ENCODE data around the gene SNCAIP. TPM values are rescaled to one million over a fixed set of nuclear protein-coding genes. Genes with fewer than 3 reads are reported as not detected.

SNCAIP gene
- total and polyA plus RNA-seq, 12 donors = 0.54 to 2.5 (median 1.4) TPM

DNA sequence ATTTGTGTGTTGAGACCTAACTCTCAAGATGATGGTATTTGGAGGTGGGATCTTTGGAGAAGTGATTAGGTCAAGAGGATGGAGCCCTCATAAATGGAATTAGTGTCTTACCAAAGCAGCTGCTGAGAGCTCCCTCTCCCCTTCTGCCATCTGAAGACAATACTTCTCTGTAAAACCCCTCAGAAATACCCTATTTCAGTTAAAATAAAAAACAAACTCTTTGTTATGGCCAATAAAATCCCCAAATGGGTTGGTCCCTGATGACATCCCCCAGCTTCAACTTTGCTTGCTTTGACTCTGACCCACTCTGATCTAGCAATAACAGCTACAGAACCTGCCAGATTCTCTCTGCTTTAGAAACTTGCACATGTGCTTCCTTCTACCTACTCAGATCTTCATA lies 100.9 kb downstream of the SNCAIP start:
- no peak for ATAC-seq
- Histone ChIP-seq H3K9me3 (no peaks in the 10 kb centered on the region), H3K4me1 (no peaks in the 10 kb centered on the region), H3K27ac (no peak overlapping the region), H3K36me3 (no peaks in the 10 kb centered on the region), H3K4me3 (no peak overlapping the region), H3K27me3 (no peaks in the 10 kb centered on the region)
- intact Hi-C loops (cut with DNase I) = loop anchor here in 2 of 10 donors (5.0 to 10.0 kb wide), 2 partner anchors 116 to 118 kb away; no protein-coding TSS in a partner anchor
- TF ChIP-seq, protein P1, sequence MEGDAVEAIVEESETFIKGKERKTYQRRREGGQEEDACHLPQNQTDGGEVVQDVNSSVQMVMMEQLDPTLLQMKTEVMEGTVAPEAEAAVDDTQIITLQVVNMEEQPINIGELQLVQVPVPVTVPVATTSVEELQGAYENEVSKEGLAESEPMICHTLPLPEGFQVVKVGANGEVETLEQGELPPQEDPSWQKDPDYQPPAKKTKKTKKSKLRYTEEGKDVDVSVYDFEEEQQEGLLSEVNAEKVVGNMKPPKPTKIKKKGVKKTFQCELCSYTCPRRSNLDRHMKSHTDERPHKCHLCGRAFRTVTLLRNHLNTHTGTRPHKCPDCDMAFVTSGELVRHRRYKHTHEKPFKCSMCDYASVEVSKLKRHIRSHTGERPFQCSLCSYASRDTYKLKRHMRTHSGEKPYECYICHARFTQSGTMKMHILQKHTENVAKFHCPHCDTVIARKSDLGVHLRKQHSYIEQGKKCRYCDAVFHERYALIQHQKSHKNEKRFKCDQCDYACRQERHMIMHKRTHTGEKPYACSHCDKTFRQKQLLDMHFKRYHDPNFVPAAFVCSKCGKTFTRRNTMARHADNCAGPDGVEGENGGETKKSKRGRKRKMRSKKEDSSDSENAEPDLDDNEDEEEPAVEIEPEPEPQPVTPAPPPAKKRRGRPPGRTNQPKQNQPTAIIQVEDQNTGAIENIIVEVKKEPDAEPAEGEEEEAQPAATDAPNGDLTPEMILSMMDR (IDR thresholded peaks at IDR 0.05) = no peak
- DNase-seq = no peak

DNA sequence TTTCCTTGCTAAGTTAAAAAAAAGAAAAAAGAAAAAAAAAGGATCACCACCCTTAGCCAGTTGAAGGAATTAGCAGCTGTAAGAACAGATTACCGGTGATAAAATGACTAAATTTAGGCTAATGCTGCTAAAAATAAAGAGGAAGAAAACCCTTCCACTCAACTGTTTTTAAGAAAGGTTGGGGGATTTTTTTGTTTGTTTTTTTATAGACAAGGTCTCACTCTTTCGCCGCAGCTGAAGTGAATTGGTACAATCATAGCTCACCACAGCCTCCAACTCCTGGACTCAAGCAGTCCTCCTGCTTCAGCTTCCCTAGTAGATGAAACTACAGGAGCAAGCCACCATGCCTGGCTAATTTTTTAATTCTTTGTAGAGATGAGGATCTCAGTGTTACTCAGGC lies 101.7 kb downstream of the SNCAIP start:
- Histone ChIP-seq H3K36me3 (no peaks in the 10 kb centered on the region), H3K27me3 (no peaks in the 10 kb centered on the region), H3K4me3 (no peak overlapping the region), H3K9me3 (no peaks in the 10 kb centered on the region), H3K27ac (no peak overlapping the region), H3K4me1 (no peaks in the 10 kb centered on the region)
- WGBS, 2 donors = 66 to 81% methylated on average over 3 of the region's 3 CpGs
- intact Hi-C loops (cut with DNase I) = loop anchor here in 4 of 10 donors (2.0 to 10.0 kb wide), 3 partner anchors 116 to 219 kb away; no protein-coding TSS in a partner anchor
- DNase-seq (no peak), ATAC-seq (no peak)
- TF ChIP-seq, protein P1 (IDR thresholded peaks at IDR 0.05) = no peak

DNA sequence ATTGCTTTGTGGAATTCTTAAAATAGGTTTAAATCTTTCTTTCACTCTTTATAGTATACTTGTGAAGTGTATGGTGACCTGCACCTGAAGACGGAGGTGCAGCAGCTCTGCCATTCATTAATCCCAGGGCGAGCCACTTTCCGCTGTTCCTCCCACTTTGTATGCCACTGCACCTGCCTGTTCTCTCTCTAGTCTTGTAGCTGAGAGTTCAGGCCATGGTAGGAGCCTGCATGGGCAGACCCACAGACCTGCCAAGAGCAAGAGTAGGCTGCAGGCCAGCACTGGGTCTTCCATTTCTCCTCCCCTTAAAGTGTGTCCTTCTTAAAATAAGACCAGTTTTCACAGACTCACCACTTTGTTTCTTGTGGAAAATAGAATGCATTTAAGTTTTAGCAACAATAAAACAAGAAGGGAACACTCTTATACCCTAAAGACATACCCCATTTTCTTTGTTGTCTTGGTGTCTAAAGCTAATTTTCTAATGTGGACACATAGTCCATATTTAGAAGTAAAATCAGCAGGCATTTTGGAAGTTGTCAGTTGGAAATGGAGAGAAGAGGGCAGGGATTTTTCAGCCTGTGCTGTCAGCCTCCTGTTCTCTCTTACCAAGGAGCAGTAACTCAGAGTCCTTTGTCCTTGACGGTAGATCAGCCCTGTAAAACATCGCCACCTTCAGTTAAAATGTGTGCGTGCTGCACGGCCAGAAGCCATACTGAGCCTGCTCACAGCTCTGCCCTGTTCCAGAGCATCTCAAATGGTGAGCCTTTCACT lies 103.2 kb downstream of the SNCAIP start:
- TF ChIP-seq, protein P1 (IDR thresholded peaks at IDR 0.05) = peak; percentile 25 to 77 (median 70)
- WGBS, 2 donors = 47 to 52% methylated on average over 7 of the region's 7 CpGs
- no peak overlapping the region for H3K27ac ChIP-seq
- intact Hi-C loops (cut with DNase I) = loop anchor here in 9 of 10 donors (1.0 to 10.0 kb wide), 6 partner anchors 118 to 223 kb away; no protein-coding TSS in a partner anchor
- H3K27me3 ChIP-seq = no peaks in the 10 kb centered on the region
- peak; percentile 25 to 39 for DNase-seq
- peak; percentile 88 to 96 (median 93) for ATAC-seq
- no peak overlapping the region for H3K4me3 ChIP-seq
- H3K36me3 ChIP-seq = no peaks in the 10 kb centered on the region
- H3K9me3 ChIP-seq = no peaks in the 10 kb centered on the region
- no peaks in the 10 kb centered on the region for H3K4me1 ChIP-seq

DNA sequence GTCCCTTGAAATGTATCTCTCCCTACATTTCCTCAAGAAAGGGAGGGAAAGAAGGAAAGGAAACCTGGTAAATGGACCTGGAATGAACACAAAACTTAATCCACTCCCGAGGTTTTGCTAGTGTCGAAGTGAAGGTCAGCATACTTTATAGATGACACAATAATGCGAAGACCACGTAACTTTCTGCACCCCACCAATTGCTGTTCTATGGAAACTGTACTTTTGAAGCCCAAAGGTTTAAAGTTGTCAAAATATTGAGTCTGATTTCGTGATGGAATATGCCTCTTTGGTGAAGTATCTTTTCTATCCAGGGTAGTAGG lies 103.7 kb downstream of the SNCAIP start:
- Histone ChIP-seq H3K4me1 (no peaks in the 10 kb centered on the region), H3K4me3 (no peak overlapping the region), H3K27me3 (no peaks in the 10 kb centered on the region), H3K27ac (no peak overlapping the region), H3K36me3 (no peaks in the 10 kb centered on the region), H3K9me3 (no peaks in the 10 kb centered on the region)
- ATAC-seq (no peak), DNase-seq (no peak)
- TF ChIP-seq, protein P1 (IDR thresholded peaks at IDR 0.05) = peak in 1 of 9 donors; percentile 4
- intact Hi-C loops (cut with DNase I) = loop anchor here (1.0 to 10.0 kb wide), 6 partner anchors 118 to 223 kb away; no protein-coding TSS in a partner anchor
- 78 to 83% methylated on average over 5 of the region's 5 CpGs for WGBS, 2 donors
